OCI-LY7 (cell line): ENCODE results near the gene TRNT1. TPM values are rescaled to one million over a fixed set of nuclear protein-coding genes. Genes with fewer than 3 reads are reported as not detected.

Experiments
- BruUV-seq: library from RNA; stranded (reverse); fragments of 400-500 nt; replicated peaks from 2 replicates; lab custom pipeline; 2021; lab: Mats Ljungman, UMichigan
- CTCF ChIA-PET: fragments of 300-600 bp; sonication (Branson Sonifier 250); formaldehyde crosslinking; loops from one replicate; lab custom pipeline; 2022; ENCODE audit warnings: antibody characterized with exemption; ENCODE audit not compliant: unreplicated experiment; lab: Charles Lee
- POLR2A ChIA-PET: fragments of 300-600 bp; sonication (Branson Sonifier 250); formaldehyde crosslinking; loops from one replicate; lab custom pipeline; 2022; ENCODE audit warnings: antibody characterized with exemption; lab: Charles Lee
- DNase-seq: peaks from one replicate; pipeline ENCODE4 v3.0.0-alpha.2; 2015; ENCODE audit warnings: low spot score
- H2AFZ ChIP-seq: fragments of 200-600 bp; sonication (generic), shearing (Covaris generic); 2 replicates; pipeline ENCODE4 v1.6.1; 2014; ENCODE audit warnings: mild to moderate bottlenecking, antibody characterized with exemption, low read length, moderate library complexity
- H3K27ac ChIP-seq: fragments of 200-600 bp; sonication (generic); 2 replicates; pipeline ENCODE4 v1.5.1; 2014; ENCODE audit warnings: mixed run types, low read depth, mild to moderate bottlenecking, moderate library complexity, low read length, inconsistent platforms; ENCODE audit not compliant: poor library complexity, severe bottlenecking
- H3K36me3 ChIP-seq: fragments of 200-600 bp; sonication (generic); 2 replicates; pipeline ENCODE4 v1.6.1; 2014; ENCODE audit warnings: mild to moderate bottlenecking, antibody characterized with exemption, low read length, moderate library complexity, mixed read lengths; ENCODE audit not compliant: insufficient read depth
- H3K4me1 ChIP-seq: fragments of 200-600 bp; sonication (generic); 2 replicates; pipeline ENCODE4 v1.5.1; 2014; ENCODE audit warnings: mild to moderate bottlenecking, low read length; ENCODE audit not compliant: insufficient read depth, poor library complexity, severe bottlenecking
- H3K4me2 ChIP-seq: fragments of 200-600 bp; sonication (generic); 2 replicates; pipeline ENCODE4 v1.6.1; 2014; ENCODE audit warnings: mild to moderate bottlenecking, low read length
- H3K4me3 ChIP-seq: fragments of 200-600 bp; sonication (generic); 2 replicates; pipeline ENCODE4 v1.5.1; 2014; ENCODE audit warnings: mild to moderate bottlenecking, low read depth, low read length; ENCODE audit not compliant: poor library complexity, severe bottlenecking
- H3K79me2 ChIP-seq: fragments of 200-600 bp; sonication (generic); 2 replicates; pipeline ENCODE4 v1.6.1; 2016; ENCODE audit warnings: low read depth, mild to moderate bottlenecking, low read length, moderate library complexity, mixed read lengths; ENCODE audit not compliant: insufficient read depth
- H3K9me2 ChIP-seq: fragments of 200-600 bp; sonication (generic); 2 replicates; pipeline ENCODE4 v1.6.1; 2016; ENCODE audit warnings: mild to moderate bottlenecking, low read length, mixed read lengths; ENCODE audit not compliant: insufficient read depth
- H3K9me3 ChIP-seq: fragments of 200-600 bp; sonication (generic); 2 replicates; pipeline ENCODE4 v1.6.1; 2014; ENCODE audit warnings: mild to moderate bottlenecking, mixed run types, low read length, mixed read lengths
- H4K20me1 ChIP-seq: fragments of 200-600 bp; sonication (generic); 2 replicates; pipeline ENCODE4 v1.6.1; 2014; ENCODE audit warnings: mild to moderate bottlenecking, antibody characterized with exemption, low read length, moderate library complexity, mixed read lengths; ENCODE audit not compliant: insufficient read depth
- CTCF ChIP-seq: fragments of 200-600 bp; sonication (generic); conservative IDR thresholded peaks from 2 replicates; pipeline ENCODE4 v1.5.1; 2014; ENCODE audit warnings: mild to moderate bottlenecking, antibody characterized with exemption, low read length, moderate library complexity, mixed read lengths
- EZH2phosphoT487 ChIP-seq: fragments of 200-600 bp; sonication (generic); IDR thresholded peaks from 2 replicates; pipeline ENCODE4 v1.6.1; 2018; ENCODE audit warnings: low read depth, borderline replicate concordance, mild to moderate bottlenecking, mixed run types, antibody characterized with exemption, low read length, moderate library complexity, mixed read lengths
- intact Hi-C: fragments of 100-400 bp; cut with micrococcal nuclease; formaldehyde crosslinking; loops from one replicate; pipeline ENCODE4 v1.10.0; 2022; ENCODE audit not compliant: unreplicated experiment
- total RNA-seq, 2 experiments: library from RNA; depleted of rRNA in 1 of 2; stranded (reverse); fragments of >200 nt in 1 of 2; shearing (Covaris generic) in 1 of 2; gene quantifications; 2 replicates each; pipeline ENCODE4 v1.2.3, GENCODE V29; 2014 to 2022

The TRNT1 gene
- total RNA-seq, 2 experiments from 2014 or later: 46.5 to 58.6 TPM

DNA sequence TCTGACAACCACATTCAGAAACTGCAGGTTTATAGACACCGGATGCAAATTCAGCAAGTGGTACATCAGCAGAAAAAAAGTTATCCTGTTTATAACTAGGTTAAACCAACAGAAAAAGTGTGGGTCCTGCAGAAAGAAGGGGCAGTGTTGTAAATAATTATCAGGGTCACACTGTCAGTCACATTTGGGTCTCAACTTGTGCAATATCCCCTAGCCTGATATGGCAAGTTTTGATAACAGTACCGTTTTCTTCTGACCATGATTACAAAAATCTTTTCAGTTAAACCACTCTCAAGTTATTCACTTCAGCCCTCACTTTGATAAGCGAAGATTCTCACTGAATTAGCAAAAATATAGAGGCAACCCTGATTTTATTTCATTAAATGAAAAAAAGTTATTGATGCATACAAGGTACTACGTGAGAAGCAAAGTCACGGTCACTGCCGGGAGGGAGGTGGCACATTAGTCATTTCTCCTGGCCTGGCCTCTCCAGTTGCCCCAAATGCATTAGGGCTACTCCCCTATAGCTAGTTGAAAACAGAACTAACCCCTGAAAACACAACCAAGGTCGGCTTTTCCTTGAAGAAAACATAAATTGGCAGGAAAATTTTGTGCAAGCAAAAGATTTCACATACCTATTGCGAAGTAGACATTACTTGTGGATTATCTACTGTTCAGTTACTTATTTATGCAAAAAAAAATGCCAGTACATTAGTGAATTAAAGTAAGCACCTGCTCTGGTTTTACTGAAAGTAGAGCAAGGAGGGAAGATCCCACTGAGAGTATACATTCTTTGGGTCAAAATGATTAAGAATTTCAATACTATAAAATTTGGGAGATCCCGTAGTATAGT, 45.1 kb upstream of the TRNT1 start:
- DNase-seq: no peak
- H3K36me3 ChIP-seq: no peaks in the 10 kb centered on the region
- no peaks in the 10 kb centered on the region for H3K9me3 ChIP-seq
- H3K4me2 ChIP-seq: no peak overlapping the region
- no peak overlapping the region for H2AFZ ChIP-seq
- no peaks in the 10 kb centered on the region for H3K79me2 ChIP-seq
- no peak overlapping the region for H3K4me3 ChIP-seq
- no peaks in the 10 kb centered on the region for H4K20me1 ChIP-seq
- CTCF ChIA-PET: no interaction called here
- TF ChIP-seq CTCF: no peak
- TF ChIP-seq EZH2phosphoT487: no peak
- intact Hi-C loops: no loop called here
- no TSS peak for BruUV-seq
- POLR2A ChIA-PET: no interaction called here
- peaks cover 7% of the 10 kb centered on the region for H3K4me1 ChIP-seq
- H3K27ac ChIP-seq: no peak overlapping the region
- H3K9me2 ChIP-seq: no peaks in the 10 kb centered on the region

GRCh38 chr3:3082234-3082924, 44.4 kb upstream of the TRNT1 start:
- Histone ChIP-seq H3K4me1 (peaks cover 7% of the 10 kb centered on the region), H4K20me1 (no peaks in the 10 kb centered on the region), H3K79me2 (no peaks in the 10 kb centered on the region), H3K9me3 (no peaks in the 10 kb centered on the region), H2AFZ (no peak overlapping the region), H3K27ac (no peak overlapping the region), H3K4me2 (no peak overlapping the region), H3K9me2 (no peaks in the 10 kb centered on the region), H3K4me3 (no peak overlapping the region), H3K36me3 (no peaks in the 10 kb centered on the region)
- intact Hi-C loops: no loop called here
- DNase-seq: peak; percentile 30
- BruUV-seq: no TSS peak
- POLR2A ChIA-PET: no interaction called here
- CTCF ChIA-PET: no interaction called here
- TF ChIP-seq CTCF (no peak), EZH2phosphoT487 (no peak)

DNA sequence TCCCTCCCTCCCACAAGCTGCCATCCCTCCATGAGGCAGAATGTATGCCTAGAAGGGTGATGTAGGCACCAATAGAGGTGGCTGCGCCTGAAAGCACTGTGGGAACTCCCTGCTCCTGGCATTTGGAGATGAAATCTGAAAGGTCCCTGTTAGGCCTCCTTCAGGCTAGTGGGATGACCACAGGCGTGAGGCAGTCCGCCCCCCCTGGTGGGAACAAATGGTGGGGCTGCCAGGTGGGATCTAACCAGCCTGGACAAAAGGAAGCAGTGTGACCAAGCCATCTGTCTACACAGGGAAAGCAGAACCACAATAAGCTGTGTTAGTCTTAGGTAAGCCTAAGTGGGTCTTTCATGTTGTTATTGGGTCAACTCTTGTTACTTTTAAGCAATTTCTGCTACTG, 41.9 kb upstream of the TRNT1 start:
- intact Hi-C loops: loop anchor here (5.0 kb wide), 1 partner anchor 92 kb away; the partner anchor contains the start of gene CRBN
- BruUV-seq: no TSS peak
- Histone ChIP-seq H2AFZ (no peak overlapping the region), H3K36me3 (no peaks in the 10 kb centered on the region), H3K4me3 (no peak overlapping the region), H3K27ac (no peak overlapping the region), H3K4me1 (peaks cover 31% of the 10 kb centered on the region), H3K9me2 (no peaks in the 10 kb centered on the region), H3K9me3 (no peaks in the 10 kb centered on the region), H4K20me1 (no peaks in the 10 kb centered on the region), H3K79me2 (no peaks in the 10 kb centered on the region), H3K4me2 (no peak overlapping the region)
- no peak for DNase-seq
- CTCF ChIA-PET: no interaction called here
- POLR2A ChIA-PET: no interaction called here
- TF ChIP-seq EZH2phosphoT487: no peak
- no peak for TF ChIP-seq CTCF
